GM21515 (cell line): ENCODE measurements around the gene FAM24B.
"Not testable (repeated sequence)": the region's sequence is repeated elsewhere in the genome, so short reads cannot be mapped to it uniquely, and the experiment has no call there.

ENCODE experiments used
- ATAC-seq: cut with Tn5 transposase; IDR thresholded peaks from one replicate; pipeline ENCODE4 v1.9.1; 2021; ENCODE audit not compliant: unreplicated experiment

Gene FAM24B

GRCh38 chr10:122859527-122859926, 19.9 kb downstream of the FAM24B start:
- no peak for ATAC-seq

- not testable (repeated sequence) for ATAC-seq
Measured at GRCh38 chr10:122858042-122858441, 21.3 kb downstream of the FAM24B start.

GRCh38 chr10:122856902-122857301, 22.5 kb downstream of the FAM24B start:
- ATAC-seq, result no peak

GRCh38 chr10:122855745-122856144, 23.6 kb downstream of the FAM24B start:
- no peak for ATAC-seq

GRCh38 chr10:122854648-122855047, 24.7 kb downstream of the FAM24B start:
- ATAC-seq, result no peak

DNA sequence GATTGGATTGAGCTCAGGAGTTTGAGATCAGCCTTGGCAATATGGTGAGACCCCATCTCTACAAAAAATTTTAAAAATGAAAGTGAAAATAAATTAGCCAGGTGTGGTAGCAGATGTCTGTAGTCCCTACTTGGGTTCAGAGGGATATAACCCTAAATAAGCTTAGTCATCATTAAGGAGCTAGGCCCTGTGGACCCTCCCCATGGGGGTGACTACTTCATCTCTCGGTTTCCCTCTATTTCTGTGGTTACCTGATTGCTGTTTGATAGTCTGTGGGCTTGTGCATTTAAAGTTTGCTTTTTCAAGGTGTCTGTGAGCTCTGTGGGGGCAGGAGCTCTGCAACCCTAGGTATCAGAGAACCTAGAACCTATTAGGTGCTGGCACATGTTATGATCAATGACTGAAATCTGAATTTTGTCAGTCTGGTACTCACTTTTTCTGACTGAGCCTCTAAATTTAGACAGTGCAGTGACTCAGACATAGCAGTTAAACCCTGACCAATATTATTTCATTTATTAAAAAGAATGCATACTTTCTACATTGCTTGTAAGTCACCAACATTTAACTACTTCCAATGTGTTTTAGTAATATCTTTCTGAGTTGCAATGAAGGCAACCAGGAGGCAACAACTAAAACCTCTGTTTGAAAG, 25.6 kb downstream of the FAM24B start:
- ATAC-seq, result no peak

DNA sequence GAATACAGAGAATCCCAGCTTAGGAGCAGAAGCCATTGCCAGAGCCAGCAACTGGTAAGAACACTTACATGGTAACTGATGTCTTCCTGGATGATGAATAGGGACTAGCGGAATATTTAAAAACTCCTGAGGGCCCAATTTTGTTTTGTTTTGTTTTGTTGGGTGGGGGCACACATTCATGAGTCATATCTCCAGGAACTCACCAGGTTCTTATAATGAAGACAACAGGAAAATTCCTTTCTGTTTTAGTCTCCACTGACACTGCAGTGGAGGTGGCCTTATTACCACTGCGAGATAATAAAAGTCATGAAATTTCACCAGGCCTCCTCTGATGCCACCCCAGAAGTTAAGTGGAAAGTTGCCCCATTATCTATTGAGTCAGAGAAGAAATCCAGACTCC, 27.1 kb downstream of the FAM24B start:
- no peak for ATAC-seq

DNA sequence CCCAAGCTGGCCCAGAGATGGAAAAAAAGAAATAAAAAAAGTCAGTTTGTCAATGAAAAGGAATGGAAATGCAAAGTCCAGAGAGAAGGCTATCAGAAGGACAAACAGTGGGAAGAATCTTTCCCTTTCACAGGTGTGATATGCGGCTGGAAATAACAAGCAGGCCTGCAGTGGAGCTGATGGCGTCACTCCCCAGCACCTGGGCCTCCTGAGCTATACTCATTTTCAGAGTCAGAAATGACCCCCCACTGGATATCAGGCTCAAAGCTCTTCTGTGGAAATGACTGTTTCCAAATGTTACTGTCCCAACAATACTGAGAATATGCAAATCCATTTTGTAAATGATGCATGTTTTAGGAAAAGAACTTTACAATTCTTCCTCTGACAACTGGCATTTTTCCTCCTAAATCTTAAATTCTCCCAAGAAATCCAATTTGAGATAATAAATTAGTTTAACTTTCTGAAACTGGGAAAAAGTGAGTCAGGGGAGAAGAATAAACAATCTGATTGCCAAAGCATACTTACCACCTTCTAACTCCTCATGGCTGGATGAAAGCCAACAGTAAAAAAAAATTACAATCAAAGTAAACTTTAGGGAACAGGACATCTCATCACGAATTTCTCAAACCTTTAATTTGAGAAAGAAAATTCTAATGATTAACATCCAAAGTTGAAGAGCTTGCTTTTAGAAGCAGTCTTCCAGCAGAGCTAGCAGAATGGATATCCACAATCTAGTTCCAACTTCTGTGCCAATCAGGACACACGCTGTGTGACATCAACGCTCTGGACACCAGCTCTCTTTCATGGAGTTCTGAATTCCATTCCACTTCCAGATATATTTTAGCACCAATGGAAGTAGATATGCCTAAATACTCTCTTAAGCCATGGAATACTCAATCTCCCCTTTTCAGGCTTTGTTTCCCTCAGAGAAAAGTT, 28.4 kb downstream of the FAM24B start:
- no peak for ATAC-seq

- ATAC-seq, result no peak
Measured at GRCh38 chr10:122849900-122850605, 29.3 kb downstream of the FAM24B start.

GRCh38 chr10:122849090-122849489, 30.3 kb downstream of the FAM24B start:
- no peak for ATAC-seq

- no peak for ATAC-seq
Measured at GRCh38 chr10:122847782-122848604, 31.4 kb downstream of the FAM24B start.

DNA sequence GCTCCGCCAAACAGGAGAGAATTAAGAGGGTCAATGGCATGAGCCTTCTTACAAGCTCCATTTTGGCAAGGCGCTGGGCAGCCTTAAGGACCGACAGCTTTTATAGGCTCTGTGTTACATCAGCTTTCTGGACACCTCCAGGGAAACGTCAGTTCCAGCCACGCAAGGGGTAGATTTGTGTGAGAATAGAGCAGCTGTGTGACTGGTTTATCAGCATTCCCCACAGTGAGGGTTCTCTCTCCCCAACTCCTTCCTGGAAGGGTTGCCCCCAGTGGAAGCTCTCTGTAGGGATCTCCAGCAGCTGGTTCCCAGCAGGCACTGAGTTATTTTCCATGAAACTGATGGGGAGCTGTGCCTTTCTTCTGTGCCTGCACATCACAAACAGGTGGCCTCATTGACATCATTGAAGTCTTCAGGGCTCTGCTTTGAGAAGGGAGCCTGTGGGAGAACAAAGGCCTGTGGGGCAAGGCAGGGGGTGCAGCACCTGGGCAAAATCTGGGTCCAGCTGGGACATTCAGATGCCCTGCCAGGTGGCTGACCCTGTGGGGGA, 33.5 kb downstream of the FAM24B start, which contains the start of gene CUZD1:
TSS of gene CUZD1 (minus strand) at position 75 of the 550 bp plus-strand sequence. CDS start at position 61, 14 bp downstream.
- ATAC-seq, result no peak

GRCh38 chr10:122844146-122844545, 35.2 kb downstream of the FAM24B start:
- ATAC-seq, result no peak

DNA sequence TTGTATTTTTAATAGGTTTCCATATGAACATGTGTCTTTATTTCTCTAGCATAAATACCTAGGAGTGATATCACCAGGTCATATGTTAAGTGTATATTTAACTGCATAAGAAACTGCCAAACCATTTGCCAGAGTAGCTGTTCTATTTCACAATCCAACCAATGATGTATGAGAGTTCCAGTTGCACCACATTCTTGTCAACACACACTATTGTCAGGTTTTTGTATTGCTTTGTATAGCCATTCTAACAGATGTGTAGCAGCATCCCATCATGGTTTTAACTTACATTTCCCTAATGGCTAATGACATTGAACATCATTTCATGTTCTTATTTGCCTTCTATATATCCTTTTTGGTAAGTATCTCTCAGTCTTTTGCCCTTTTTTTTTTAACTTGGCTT, 37.8 kb downstream of the FAM24B start:
- no peak for ATAC-seq

- no peak for ATAC-seq
Measured at GRCh38 chr10:122839505-122839904, 39.9 kb downstream of the FAM24B start.

DNA sequence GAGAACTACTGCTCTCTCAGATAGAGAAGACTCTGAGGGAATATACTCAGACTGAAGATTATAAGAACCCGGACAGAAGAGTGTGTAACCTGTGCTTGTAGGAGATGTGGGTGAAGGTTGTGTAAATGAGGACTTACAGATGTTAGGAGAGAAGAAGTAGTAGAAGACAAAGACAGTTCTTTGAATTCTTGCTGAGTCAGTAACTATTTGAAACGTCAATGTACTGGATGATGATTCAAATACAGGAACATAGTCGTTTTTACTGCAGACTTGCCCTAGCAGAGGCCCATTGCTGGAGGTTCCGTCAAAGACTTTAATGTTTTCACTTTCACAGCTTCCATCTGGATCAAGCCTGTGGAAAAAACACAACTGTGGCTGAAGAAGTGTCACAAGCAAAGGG, 40.5 kb downstream of the FAM24B start:
- no peak for ATAC-seq

GRCh38 chr10:122835908-122836307, 43.5 kb downstream of the FAM24B start:
- ATAC-seq, result no peak

DNA sequence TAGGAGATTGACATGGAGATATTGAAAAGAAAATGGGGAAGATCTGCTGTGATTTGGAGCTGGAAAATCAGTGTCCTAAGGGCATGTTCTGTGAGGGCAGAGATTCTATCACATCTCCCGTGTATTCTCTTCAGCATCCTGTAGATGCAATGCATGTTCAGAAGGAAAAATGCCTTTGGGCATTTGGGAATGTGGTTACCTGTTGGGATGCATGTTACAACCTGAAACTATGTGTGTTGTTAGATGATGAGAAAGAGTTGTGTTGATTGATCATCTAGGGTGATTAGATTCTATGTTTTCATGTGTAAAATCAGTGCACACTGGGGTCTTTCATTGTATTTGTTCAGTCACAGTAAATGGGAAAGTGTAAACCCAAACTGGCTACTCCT, 48.4 kb downstream of the FAM24B start:
- ATAC-seq, result no peak

GRCh38 chr10:122830273-122830964, 49.0 kb downstream of the FAM24B start:
- no peak for ATAC-seq

DNA sequence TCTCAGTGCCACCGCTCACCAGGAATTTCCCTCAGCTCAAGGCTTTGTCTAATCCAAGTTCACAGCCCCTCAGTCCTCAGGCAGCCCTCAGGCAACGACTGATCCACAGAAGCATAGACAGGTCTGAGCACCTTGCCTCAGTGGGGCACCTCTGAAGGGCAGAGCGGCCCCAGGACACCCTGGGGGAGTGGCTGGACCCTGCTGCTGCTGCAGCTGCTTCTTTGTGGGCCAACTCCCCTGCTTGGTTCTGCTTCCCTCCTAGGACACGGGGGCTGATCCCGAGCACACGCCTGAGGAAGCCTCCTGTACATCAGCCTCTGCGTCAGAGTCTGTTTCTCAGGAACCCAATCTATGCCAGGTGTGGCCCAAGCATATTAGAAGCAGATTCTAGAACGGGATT, 49.9 kb downstream of the FAM24B start:
- ATAC-seq, result no peak
